ENCODE data around the gene ADAMTSL4.

GRCh38 chr1:150535511-150536287 is 13.5 kb upstream of the ADAMTSL4 start:
- no peak for TF ChIP-seq CTCF (IDR thresholded peaks at IDR 0.05; ENCODE audit: control extremely low read depth in 1 of 3, insufficient read depth in 1 of 3, low read depth in 1 of 3, low read length in 3 of 3)
- no peak for TF ChIP-seq ZNF274 (IDR thresholded peaks at IDR 0.05; ENCODE audit: borderline replicate concordance, extremely low read depth, low read length)
- TF ChIP-seq ATF3 (IDR thresholded peaks at IDR 0.05; ENCODE audit: insufficient read depth, low read depth, low read length) = no peak
